ENCODE results near the gene USP34.
"Not testable (repeated sequence)": the region's sequence is repeated elsewhere in the genome, so short reads cannot be mapped to it uniquely, and the experiment has no call there.

Gene USP34

GRCh38 chr2:61247204-61247812, 223.6 kb downstream of the USP34 start:
- no peak for DNase-seq (ENCODE audit: low read depth)

DNA sequence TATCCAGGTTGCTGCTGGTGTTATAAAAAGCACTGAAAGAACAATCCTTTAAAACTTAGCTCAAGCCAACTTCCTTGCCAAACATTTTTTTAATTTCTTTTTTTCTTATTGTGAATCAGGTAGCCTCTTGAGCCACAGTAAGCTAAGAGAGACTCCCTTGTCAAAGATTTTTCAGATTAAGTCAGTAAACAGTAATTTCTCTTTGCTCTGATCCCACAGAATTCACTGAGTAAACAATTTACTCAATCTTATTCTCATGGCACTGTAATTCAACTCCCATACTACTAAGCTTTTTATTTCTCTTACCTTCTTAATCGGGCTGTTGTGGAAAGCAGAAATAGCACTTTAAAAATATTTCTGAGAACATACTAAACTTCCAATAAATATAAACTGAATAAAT, 226.2 kb downstream of the USP34 start:
- DNase-seq (ENCODE audit: low read depth) = no peak

- DNase-seq (ENCODE audit: low read depth) = no peak
Observed at GRCh38 chr2:61241266-61241665, 229.6 kb downstream of the USP34 start.

DNA sequence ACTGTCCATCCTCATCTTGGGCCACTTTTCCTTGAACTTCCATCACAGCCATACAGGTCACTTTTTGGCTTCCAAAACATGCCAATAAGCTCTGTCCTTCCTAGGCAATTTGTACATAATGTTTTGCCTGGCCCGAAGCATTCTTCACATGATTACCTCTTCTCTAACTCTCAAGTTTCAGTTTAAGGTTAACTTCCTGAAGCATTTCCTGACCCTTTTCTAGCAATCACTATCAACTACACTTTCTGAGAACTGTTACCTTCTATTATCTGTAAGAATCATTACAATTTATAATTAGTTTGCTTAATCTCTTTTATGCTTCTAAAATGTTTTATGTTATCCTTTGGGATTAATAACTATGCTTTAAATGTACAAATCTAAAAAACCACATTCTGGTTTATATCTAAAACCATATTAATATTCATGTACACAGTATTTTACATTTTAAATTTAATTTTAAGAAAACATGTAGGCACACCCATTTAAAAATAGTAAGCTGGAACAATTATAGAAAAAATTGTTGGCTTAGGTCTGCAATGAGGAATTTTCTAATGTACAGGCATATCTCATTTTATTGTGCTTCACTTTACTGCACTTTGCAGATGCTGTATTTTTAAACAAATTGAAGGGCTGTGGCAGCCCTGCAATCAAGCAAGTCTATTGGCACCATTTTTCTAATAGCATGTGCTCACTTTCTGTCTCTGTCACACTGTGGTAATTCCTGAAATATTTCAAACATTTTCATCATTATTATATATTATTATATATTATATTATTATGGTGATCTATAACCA, 232.5 kb downstream of the USP34 start:
- no peak for DNase-seq (ENCODE audit: low read depth)

GRCh38 chr2:61235716-61236115, 235.2 kb downstream of the USP34 start:
- no peak for DNase-seq (ENCODE audit: low read depth)

- no peak for DNase-seq (ENCODE audit: low read depth)
Observed at GRCh38 chr2:61233581-61233980, 237.3 kb downstream of the USP34 start.

DNA sequence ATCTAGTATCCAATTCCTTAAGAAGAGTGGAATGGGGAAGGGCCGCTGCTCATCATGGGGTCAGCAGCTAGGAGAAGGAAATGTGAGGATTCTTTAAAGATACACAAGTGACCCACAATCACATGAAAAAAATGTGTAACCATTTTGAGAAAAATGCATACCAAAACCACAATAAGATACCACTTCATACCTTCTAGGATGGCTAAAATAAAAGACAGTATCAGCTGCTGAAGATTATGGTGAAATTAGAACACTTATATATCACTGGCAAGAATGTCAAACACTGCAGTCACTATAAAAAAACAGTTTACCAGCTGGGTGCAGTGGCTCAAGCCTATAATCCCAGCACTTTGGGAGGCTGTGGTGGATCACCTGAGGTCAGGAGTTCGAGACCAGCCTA, 241.0 kb downstream of the USP34 start:
- DNase-seq (ENCODE audit: low read depth) = no peak

GRCh38 chr2:61222567-61222966, 248.3 kb downstream of the USP34 start:
- no peak for DNase-seq (ENCODE audit: low read depth)

- no peak for DNase-seq (ENCODE audit: low read depth)
Observed at GRCh38 chr2:61221819-61222218, 249.1 kb downstream of the USP34 start.

DNA sequence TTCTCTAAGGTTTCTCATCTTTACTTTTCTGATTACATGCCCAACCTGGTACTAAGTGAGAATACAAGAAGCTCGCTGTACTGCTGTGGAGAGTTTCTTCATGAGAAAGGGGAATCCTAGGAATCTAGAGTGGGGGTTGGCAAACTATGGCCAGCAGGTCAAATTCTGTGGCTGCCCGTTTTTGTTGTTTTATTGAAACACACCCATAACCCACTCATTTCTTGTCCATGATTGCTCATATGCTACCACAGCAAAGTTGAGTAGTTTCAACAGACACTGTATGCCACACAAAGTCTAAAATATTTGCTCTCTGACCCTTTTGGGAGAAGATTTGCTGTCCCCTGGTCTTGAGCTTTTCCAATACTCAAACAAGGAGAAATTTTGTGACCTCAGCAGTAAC, 250.1 kb downstream of the USP34 start:
- no peak for DNase-seq (ENCODE audit: low read depth)

GRCh38 chr2:61218817-61219170, 252.1 kb downstream of the USP34 start:
- no peak for DNase-seq (ENCODE audit: low read depth)

DNA sequence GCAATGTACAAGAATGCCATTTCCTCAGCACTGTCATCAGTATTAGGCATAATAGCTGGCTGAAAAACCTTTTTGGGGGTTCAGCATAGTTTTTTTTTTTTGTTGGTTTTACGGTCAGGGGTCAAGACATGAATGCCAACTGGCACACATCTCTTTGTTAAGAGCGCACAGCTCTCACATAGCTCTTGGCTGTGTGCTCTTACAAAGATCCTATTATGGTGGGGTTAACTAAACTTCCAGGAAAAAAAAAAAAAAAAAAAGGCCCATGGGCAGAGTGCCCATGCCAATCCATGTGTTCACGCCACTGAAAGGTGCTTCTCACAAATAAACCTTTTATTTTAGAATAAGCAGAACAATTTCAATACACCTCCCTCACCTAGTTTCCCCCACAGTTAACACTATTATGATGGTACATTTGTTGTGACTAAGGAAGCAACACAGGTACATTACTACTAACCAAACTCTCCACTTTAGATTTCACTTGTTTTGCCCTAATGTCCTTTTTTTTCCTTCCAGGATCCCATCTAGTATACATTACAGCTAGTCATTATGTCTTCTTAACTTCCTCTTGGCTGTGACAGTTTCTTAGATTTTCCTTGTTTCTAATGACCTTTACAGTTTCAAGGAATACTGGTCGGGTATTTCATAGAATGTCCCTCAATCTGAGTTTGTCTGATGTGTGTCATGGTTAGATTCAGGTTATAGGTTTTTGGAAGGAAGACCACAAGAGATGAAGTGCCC, 252.6 kb downstream of the USP34 start:
- no peak for DNase-seq (ENCODE audit: low read depth)

GRCh38 chr2:61214171-61214570, 256.7 kb downstream of the USP34 start:
- DNase-seq (ENCODE audit: low read depth) = no peak

GRCh38 chr2:61210332-61210981, 260.4 kb downstream of the USP34 start:
- DNase-seq (ENCODE audit: low read depth) = no peak

DNA sequence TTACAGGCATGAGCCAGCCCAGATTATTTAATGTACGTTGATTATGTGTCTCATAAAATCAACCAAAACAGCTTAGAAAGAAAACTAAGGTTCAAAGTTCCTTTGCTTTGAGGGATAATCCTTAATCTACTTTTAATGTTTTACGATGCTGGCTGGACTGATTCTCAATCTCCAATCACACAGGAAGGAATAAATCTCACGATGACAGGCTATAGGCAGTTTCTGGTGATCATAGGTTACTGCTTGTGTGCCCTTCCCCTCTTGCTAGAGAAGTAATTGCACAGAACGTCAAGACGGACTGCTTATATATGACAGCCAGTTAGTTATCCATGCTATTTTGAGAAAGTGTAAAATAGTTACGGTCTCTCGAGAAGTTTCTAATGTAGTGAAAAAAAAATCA, 265.8 kb downstream of the USP34 start:
- DNase-seq (ENCODE audit: low read depth) = no peak

DNA sequence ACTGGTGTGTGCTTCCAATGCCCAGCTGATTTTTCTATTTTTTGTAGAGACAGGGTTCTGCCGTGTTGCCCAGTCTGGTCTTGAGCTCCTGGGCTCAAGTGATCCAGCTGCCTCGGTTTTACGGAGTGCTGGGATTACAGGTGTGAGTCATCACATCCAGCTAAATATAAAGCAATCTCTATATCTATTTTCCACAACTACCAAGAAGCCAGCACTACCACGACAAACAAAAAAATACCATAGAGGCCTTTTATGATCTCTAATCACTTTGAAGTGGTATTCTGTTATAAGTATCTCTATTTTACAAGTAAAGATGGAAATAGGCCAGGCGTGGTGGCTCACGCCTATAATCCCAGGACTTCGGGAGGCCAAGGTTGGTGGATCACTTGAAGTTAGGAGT, 274.2 kb downstream of the USP34 start:
- no peak for DNase-seq (ENCODE audit: low read depth)

DNA sequence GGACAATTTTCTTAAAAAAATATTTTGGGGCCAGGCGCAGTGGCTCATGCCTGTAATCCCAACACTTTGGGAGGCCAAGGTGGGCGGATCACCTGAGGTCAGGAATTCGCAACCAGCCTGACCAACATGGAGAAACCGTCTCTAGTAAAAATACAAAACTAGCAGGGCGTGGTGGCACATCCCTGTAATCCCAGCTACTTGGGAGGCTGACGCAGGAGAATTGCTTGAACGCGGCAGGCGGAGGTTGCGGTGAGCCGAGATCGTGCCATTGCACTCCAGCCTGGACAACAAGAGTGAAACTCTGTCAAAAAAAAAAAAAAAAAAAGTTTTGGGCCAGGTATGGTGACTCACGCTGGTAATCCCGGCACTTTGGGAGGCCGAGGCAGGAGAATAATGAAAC, 276.2 kb downstream of the USP34 start:
- DNase-seq (ENCODE audit: low read depth) = not testable (repeated sequence)

- no peak for DNase-seq (ENCODE audit: low read depth)
Observed at GRCh38 chr2:61193670-61194561, 277.0 kb downstream of the USP34 start.

DNA sequence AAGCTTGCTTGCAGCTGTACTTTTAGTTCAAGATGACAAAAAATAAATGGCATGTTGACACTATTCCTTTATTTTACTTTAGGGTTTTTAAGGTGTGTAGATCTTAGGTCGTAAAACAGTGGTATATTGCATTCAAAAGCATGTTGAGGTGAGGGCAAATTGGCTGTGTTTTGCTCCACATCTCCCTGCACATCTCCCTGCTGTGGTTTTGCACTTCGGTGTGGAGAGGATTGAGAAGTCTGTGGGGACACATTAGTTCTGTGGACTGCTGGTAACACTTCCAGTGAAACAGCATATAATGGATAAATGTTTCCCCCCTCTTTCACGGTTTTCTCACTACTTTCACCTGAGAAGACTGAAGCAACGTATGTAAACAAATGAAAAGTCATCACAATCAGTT, 283.8 kb downstream of the USP34 start:
- no peak for DNase-seq (ENCODE audit: low read depth)

DNA sequence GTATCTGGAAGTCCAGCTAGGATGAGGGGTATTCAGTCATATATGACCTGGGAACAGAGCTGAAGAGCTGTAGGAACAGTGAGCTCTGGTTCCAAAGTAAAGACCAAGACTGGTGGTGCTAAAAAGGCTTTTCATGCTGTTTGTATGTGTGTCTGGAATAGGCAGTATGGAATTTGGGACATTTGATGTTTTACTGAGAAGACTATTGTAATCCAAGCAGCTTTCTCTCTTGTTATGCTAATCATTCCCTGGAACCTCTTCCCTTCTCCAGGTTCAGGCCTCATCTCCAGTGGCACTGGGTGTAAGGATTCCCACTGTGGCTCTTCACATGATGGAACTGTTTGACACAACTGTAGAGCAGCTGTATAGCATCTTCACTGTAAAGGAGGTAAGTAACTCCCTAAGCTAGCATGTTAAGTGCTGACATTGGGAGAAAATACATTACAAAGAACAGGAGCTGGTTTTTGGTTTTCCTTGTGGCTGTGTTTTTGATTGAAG, 285.6 kb downstream of the USP34 start:
- no peak for DNase-seq (ENCODE audit: low read depth)

- no peak for DNase-seq (ENCODE audit: low read depth)
Observed at GRCh38 chr2:61184263-61184662, 286.6 kb downstream of the USP34 start.

- no peak for DNase-seq (ENCODE audit: low read depth)
Observed at GRCh38 chr2:61183795-61184194, 287.1 kb downstream of the USP34 start.
